Left ventricle myocardium inferior (tissue), 1 donor: ENCODE results near the gene SLC4A9. TPM values are rescaled to one million over a fixed set of nuclear protein-coding genes. Genes with fewer than 3 reads are reported as not detected.
"Not testable (repeated sequence)": the region's sequence is repeated elsewhere in the genome, so short reads cannot be mapped to it uniquely, and the experiment has no call there.

Experiments used
- DNase-seq: peaks from one replicate; pipeline ENCODE4 v3.0.0-alpha.2; 2020
- H3K27ac ChIP-seq: fragments of 200-600 bp; replicated peaks from 2 replicates; pipeline ENCODE4 v1.8.0; 2021
- H3K27me3 ChIP-seq: fragments of 200-600 bp; 2 replicates; pipeline ENCODE4 v1.8.0; 2021; ENCODE audit warnings: low read depth
- H3K36me3 ChIP-seq: fragments of 200-600 bp; 2 replicates; pipeline ENCODE4 v1.8.0; 2021
- H3K4me1 ChIP-seq: fragments of 200-600 bp; 2 replicates; pipeline ENCODE4 v1.8.0; 2021
- H3K4me3 ChIP-seq: fragments of 200-600 bp; 2 replicates; pipeline ENCODE4 v1.8.0; 2021; ENCODE audit warnings: mild to moderate bottlenecking, moderate library complexity
- H3K9me3 ChIP-seq: fragments of 200-600 bp; replicated peaks from 2 replicates; pipeline ENCODE4 v1.8.0; 2021
- intact Hi-C: fragments of 100-400 bp; cut with micrococcal nuclease; formaldehyde crosslinking; loops from one replicate; pipeline ENCODE4 v1.11.0; 2022
- total RNA-seq: library from RNA; stranded (reverse); fragmentation: NEBNext Ultra II Directional; extraction: Animal tissue kit (Norgen Biotek cat#: 25700); gene quantifications from one replicate; pipeline ENCODE4 v1.2.1, GENCODE V29; 2021
- TF ChIP-seq, protein P1 (sequence below): fragments of 200-600 bp; IDR thresholded peaks from 2 replicates; pipeline ENCODE4 v1.8.0; 2021; ENCODE audit warnings: antibody characterized with exemption, mild to moderate bottlenecking, borderline replicate concordance
- donor health status: DM: no; HTN: yes; CAD: no; lungs with severe emphysema.

The SLC4A9 gene
- total RNA-seq, 1 donor from 2014 or later, result 0.44 TPM

DNA sequence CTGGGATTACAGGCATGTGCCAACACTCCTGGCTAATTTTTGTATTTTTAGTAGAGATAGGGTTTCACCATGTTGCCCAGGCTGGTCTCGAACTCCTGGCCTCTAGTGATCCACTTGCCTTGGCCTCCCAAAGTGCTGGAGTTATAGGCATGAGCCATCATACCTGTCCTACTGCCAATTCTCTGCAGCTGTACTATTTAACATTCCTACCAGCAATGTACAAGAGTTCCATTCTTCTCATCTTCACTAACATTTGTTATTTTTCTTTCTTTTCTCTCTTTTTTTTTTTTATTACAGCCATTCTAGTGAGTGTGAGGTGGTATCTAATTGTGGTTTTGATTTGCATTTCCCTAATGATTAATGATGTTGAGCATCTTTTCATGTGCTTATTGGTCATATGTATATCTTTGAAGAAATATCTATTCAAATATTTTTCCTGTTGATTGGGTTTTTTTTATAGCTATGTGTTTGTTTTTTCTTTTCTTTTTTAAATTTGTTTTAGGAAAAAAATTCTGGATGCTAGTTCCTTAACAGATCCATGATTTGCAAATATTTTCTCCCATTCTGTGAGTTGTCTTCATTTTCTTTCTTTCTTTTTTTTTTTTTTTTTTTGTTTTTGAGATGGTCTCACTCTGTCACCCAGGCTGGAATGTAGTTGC, 59.0 kb downstream of the SLC4A9 start:
- DNase-seq, result no peak
- Histone ChIP-seq H3K4me3 (no peak overlapping the region), H3K27ac (no peak overlapping the region), H3K36me3 (no peaks in the 10 kb centered on the region), H3K27me3 (no peaks in the 10 kb centered on the region), H3K9me3 (no peaks in the 10 kb centered on the region), H3K4me1 (peaks cover 36% of the 10 kb centered on the region)
- intact Hi-C loops, result no loop called here
- TF ChIP-seq, protein P1, sequence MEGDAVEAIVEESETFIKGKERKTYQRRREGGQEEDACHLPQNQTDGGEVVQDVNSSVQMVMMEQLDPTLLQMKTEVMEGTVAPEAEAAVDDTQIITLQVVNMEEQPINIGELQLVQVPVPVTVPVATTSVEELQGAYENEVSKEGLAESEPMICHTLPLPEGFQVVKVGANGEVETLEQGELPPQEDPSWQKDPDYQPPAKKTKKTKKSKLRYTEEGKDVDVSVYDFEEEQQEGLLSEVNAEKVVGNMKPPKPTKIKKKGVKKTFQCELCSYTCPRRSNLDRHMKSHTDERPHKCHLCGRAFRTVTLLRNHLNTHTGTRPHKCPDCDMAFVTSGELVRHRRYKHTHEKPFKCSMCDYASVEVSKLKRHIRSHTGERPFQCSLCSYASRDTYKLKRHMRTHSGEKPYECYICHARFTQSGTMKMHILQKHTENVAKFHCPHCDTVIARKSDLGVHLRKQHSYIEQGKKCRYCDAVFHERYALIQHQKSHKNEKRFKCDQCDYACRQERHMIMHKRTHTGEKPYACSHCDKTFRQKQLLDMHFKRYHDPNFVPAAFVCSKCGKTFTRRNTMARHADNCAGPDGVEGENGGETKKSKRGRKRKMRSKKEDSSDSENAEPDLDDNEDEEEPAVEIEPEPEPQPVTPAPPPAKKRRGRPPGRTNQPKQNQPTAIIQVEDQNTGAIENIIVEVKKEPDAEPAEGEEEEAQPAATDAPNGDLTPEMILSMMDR, result no peak

DNA sequence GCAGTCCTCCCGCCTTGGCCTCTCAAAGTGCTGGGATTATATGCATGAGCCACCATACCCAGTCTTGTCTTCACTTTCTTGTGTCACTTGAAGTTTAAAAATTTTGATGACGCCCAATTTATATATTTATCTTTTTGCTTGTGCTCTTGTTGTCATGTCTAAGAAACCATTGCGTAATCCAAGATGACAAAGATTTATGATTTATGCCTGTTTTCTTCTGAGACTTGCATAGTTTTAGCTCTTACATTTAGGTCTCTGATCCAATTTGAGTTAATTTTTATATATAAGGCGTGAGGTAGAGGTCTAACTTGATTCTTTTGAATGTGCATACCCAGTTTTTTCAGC, 60.2 kb downstream of the SLC4A9 start:
- intact Hi-C loops, result no loop called here
- Histone ChIP-seq H3K4me3 (no peak overlapping the region), H3K9me3 (no peaks in the 10 kb centered on the region), H3K36me3 (no peaks in the 10 kb centered on the region), H3K27me3 (no peaks in the 10 kb centered on the region), H3K27ac (no peak overlapping the region), H3K4me1 (peaks cover 42% of the 10 kb centered on the region)
- no peak for DNase-seq
- TF ChIP-seq, protein P1, result no peak

DNA sequence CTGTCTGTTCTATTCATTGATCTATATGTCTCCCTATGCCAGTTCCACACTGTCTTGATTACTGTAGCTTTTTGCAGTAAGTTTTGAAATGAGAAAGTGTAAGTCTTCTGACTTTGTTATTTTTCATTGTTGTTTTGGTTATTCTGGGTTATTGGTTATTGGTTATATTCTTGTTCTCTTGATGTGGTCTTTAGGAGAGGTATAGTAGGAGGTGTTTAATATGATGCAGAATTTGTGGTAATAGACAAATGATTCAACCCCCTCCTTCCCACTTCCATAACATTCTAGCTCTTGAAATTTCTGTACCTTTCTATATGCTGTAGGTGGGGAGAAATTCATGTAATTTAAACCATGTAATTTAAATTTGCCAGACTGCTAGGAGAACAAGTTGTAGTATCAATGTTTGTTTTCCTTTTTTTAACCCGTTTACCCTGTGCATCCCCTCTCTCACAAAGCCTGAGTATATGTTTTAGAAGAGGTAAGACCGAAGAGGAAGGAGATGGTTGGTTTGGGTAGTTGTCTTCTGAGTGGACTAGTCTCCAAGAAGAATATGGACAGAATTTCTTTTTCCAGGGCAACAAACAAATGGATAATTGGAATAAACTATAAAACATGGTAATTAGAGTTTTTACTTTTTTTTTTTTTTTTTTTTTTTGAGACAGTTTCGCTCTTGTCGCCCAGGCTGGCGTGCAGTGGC, 60.8 kb downstream of the SLC4A9 start:
- Histone ChIP-seq H3K36me3 (no peaks in the 10 kb centered on the region), H3K9me3 (no peaks in the 10 kb centered on the region), H3K27ac (no peak overlapping the region), H3K4me1 (peaks cover 48% of the 10 kb centered on the region), H3K4me3 (no peak overlapping the region), H3K27me3 (no peaks in the 10 kb centered on the region)
- no peak for DNase-seq
- TF ChIP-seq, protein P1, result no peak
- intact Hi-C loops, result no loop called here

DNA sequence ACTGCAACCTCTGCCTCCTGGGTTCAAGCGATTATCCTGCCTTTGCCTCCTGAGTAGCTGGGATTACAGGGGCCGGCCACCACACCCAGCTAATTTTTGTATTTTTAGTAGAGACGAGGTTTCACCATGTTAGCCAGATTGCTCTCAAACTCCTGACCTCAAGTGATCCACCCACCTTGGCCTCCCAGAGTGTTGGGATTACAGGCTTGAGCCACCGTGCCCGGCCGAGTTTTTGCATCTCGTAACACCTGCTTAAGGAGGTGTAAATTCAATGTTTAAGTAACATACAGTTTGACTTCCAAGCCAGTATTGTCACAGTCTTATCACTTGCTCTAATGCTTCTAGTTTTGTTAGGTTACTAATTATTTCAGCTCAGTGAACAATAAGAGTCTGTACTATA, 61.4 kb downstream of the SLC4A9 start:
- intact Hi-C loops, H3K27me3 ChIP-seq, H3K9me3 ChIP-seq, H3K27ac ChIP-seq, DNase-seq, H3K36me3 ChIP-seq, H3K4me3 ChIP-seq: not testable (repeated sequence)
- H3K4me1 ChIP-seq, result peaks cover 54% of the 10 kb centered on the region

DNA sequence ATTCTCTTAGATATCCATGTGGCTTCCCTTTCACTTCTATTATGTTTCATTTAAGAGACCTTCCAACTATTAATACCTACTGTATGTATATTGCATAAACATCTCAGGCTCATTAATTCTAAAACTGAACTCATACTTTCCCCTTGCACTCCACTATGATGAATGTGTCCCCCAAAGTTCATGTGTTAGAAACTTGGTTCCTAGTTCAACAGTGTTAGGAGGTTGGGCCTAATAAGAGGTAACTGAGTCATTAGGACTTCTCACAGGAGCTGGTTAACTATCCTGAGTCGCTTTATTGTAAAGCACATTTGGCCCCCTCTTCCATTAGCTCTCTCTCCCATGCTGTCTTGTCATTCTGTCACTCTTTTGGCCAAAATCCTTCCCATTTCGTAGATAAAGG, 63.6 kb downstream of the SLC4A9 start:
- TF ChIP-seq, protein P1, result no peak
- intact Hi-C loops, result no loop called here
- Histone ChIP-seq H3K27me3 (no peaks in the 10 kb centered on the region), H3K9me3 (no peaks in the 10 kb centered on the region), H3K4me1 (peaks cover 54% of the 10 kb centered on the region), H3K27ac (no peak overlapping the region), H3K36me3 (no peaks in the 10 kb centered on the region), H3K4me3 (no peak overlapping the region)
- DNase-seq, result no peak

DNA sequence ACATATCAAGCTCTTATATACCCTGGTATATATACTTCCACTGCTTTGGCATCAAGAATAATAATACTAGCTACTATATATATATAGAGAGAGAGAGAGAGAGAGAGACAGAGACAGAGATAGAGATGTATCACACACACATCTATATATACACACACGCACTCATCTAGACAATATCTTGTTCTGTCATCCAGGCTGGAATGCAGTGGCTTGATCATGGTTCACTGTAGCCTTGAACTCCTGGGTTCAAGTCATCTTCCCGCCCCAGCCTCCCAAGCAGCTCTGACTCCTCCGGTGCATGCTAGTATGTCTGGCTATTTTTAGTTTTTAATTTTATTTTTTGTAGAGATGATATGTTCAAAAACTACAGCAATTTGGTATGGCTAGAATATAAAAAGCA, 64.1 kb downstream of the SLC4A9 start:
- H3K36me3 ChIP-seq, result no peaks in the 10 kb centered on the region
- H3K9me3 ChIP-seq, result no peaks in the 10 kb centered on the region
- H3K27me3 ChIP-seq, result no peaks in the 10 kb centered on the region
- H3K4me1 ChIP-seq, result peaks cover 54% of the 10 kb centered on the region
- intact Hi-C loops, result no loop called here
- no peak for DNase-seq
- no peak overlapping the region for H3K27ac ChIP-seq
- TF ChIP-seq, protein P1, result no peak
- no peak overlapping the region for H3K4me3 ChIP-seq
